ENCODE results near the gene SPSB3.

SPSB3 gene
- long read RNA-seq, donor 1, transcript SPSB3-208 (7 exons, 1,784 nt): major isoform, 21 of 166 reads
- long read RNA-seq, donor 1, transcript SPSB3-209 (6 exons, 1,628 nt): minor isoform, 9 of 166 reads
- long read RNA-seq, donor 1, transcript SPSB3-201 (6 exons, 1,449 nt): minor isoform, 7 of 166 reads
- long read RNA-seq, donor 1, partial matches to known transcripts: 107 of 166 reads
- long read RNA-seq, donor 1, other reads (novel, unspliced or antisense): 13 of 166 reads
- long read RNA-seq, donor 2, transcript SPSB3-208 (7 exons, 1,784 nt): major isoform, 8 of 71 reads
- long read RNA-seq, donor 2, partial matches to known transcripts: 39 of 71 reads
- long read RNA-seq, donor 2, other reads (novel, unspliced or antisense): 10 of 71 reads
- long read RNA-seq, donor 3, transcript SPSB3-208 (7 exons, 1,784 nt): major isoform, 8 of 12 reads
- long read RNA-seq, donor 3, partial matches to known transcripts: 0 of 12 reads
- long read RNA-seq, donor 3, other reads (novel, unspliced or antisense): 0 of 12 reads
- long read RNA-seq, donor 4, transcript SPSB3-208 (7 exons, 1,784 nt): major isoform, 12 of 33 reads
- long read RNA-seq, donor 4, transcript SPSB3-209 (6 exons, 1,628 nt): minor isoform, 8 of 33 reads
- long read RNA-seq, donor 4, transcript SPSB3-201 (6 exons, 1,449 nt): minor isoform, 5 of 33 reads
- long read RNA-seq, donor 4, partial matches to known transcripts: 0 of 33 reads
- long read RNA-seq, donor 4, other reads (novel, unspliced or antisense): 0 of 33 reads
- long read RNA-seq, donor 5, transcript SPSB3-201 (6 exons, 1,449 nt): major isoform, 7 of 20 reads
- long read RNA-seq, donor 5, transcript SPSB3-208 (7 exons, 1,784 nt): major isoform, 7 of 20 reads
- long read RNA-seq, donor 5, partial matches to known transcripts: 0 of 20 reads
- long read RNA-seq, donor 5, other reads (novel, unspliced or antisense): 0 of 20 reads
- long read RNA-seq, donor 6, transcript SPSB3-208 (7 exons, 1,784 nt): major isoform, 17 of 34 reads
- long read RNA-seq, donor 6, partial matches to known transcripts: 5 of 34 reads
- long read RNA-seq, donor 6, other reads (novel, unspliced or antisense): 0 of 34 reads
- long read RNA-seq, donor 7: 0 reads
- long read RNA-seq, donor 8, transcript SPSB3-208 (7 exons, 1,784 nt): major isoform, 9 of 102 reads
- long read RNA-seq, donor 8, transcript SPSB3-209 (6 exons, 1,628 nt): minor isoform, 7 of 102 reads
- long read RNA-seq, donor 8, partial matches to known transcripts: 41 of 102 reads
- long read RNA-seq, donor 8, other reads (novel, unspliced or antisense): 38 of 102 reads

- peak; percentile 81 for DNase-seq
Measured at GRCh38 chr16:1782408-1783264, at the start of gene SPSB3, which contains the start of gene NUBP2. Gene SPSB3 (minus strand): TSS chr16:1782571. CDS start chr16:1781483, 1,088 bp downstream. Gene NUBP2 (plus strand): TSS chr16:1782960. CDS start chr16:1783021, 61 bp downstream.

GRCh38 chr16:1831186-1832075, 49.1 kb upstream of the SPSB3 start:
- no peak for DNase-seq

DNA sequence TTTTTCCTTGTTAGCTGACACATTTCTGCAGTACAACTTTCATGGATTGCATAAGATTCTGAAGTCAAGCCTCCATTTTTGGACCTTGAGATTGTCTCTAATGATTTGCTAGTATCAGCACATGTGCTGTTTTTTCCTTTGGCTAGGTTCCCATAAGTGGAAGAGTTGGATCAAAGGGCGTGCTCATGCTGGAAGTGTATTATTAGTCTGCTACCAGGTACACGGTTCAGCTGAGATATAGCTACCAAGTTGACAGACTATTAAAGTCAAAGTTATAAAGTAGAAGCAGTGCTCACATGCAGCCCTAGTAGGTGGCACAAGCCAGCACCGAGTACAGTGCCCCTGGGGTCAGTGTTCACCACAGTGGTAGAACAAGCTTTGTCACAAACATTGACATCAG, 47.8 kb upstream of the SPSB3 start:
- no peak for DNase-seq

DNA sequence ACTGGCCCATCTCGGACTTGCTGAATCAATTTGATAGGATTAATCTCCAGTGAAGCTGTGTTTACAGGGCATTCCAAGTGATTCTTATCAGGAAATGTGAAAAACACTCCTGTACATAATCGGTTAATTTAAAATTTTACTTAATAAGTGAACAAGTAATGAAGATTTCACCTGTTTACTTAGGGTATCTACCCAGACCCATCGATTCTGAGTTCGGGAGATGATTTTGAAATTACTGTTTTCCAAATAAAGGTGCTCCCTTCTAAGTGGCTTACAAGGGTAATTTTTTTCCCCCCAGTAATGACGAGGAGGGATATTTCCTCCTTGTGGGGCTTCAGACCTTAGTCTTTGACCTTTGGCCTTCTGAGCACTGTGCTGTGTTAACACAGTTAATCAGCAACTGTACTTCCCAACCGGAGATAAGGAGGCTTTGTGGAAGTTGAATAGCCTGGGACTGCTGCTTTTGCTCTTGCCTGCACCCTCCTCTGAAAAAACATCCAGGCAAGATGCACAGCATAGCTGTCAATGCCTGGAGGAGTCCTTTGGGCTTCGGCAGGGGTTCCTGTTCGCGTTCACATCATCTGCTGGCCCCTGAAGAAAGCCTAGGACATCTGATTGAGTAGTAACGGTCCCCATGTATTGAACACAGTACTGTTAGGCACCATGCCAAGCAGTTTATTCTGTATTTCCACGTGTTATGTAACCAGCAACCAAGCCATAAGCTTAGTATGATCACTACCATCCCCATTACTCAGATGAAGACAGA, 46.5 kb upstream of the SPSB3 start:
- no peak for DNase-seq

- DNase-seq: peak; percentile 100
Measured at GRCh38 chr16:1826691-1827573, 44.6 kb upstream of the SPSB3 start, which contains the start of the genes FAHD1 and HAGH. Gene FAHD1 (plus strand): TSS chr16:1827206. CDS start chr16:1827239, 33 bp downstream. Gene HAGH (minus strand): TSS chr16:1826825. CDS start chr16:1826787, 38 bp downstream.

GRCh38 chr16:1825864-1826690, 43.7 kb upstream of the SPSB3 start:
- DNase-seq: peak; percentile 27

DNA sequence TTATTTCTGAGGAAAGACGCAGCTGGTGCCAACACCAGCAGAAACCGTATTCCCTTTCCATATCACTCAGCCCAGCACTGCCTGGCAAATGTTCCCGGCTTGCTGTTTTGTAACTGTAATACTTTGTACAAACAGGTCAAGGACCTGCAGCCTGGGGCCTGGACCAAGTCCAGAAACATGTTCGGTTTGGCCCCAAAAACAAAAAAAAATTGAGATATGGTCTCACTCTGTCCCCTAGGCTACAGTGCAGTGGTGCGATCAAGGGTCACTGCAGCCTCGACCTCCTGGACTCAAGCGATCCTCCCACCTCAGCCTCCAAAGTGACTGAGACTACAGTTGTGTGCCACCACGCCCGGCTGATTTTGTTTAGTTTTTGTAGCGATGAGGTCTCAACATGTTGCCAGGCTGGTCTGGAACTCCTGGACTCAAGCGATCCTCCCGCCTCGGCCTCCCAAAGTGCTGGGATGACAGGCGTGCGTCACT, 43.1 kb upstream of the SPSB3 start:
- no peak for DNase-seq

DNA sequence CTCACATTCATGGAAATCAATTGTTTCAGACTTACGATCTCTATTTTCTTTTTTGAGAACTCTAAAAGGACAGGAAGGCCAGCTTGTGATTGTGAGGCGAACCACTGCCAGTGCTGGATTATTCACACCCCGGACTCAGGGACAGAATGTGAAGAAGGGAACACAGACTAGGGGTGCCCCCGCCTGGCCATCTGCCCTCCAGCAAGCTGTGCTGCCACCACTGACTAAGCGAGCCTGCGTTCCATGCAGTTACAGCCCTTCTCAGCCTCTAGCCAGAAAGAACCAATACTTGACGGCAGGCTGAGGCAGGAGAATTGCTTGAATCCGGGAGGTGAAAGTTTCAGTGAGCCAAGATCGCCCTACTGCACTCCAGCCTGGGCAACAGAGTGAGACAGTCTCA, 41.5 kb upstream of the SPSB3 start:
- no peak for DNase-seq

- no peak for DNase-seq
Measured at GRCh38 chr16:1822801-1823200, 40.4 kb upstream of the SPSB3 start.

DNA sequence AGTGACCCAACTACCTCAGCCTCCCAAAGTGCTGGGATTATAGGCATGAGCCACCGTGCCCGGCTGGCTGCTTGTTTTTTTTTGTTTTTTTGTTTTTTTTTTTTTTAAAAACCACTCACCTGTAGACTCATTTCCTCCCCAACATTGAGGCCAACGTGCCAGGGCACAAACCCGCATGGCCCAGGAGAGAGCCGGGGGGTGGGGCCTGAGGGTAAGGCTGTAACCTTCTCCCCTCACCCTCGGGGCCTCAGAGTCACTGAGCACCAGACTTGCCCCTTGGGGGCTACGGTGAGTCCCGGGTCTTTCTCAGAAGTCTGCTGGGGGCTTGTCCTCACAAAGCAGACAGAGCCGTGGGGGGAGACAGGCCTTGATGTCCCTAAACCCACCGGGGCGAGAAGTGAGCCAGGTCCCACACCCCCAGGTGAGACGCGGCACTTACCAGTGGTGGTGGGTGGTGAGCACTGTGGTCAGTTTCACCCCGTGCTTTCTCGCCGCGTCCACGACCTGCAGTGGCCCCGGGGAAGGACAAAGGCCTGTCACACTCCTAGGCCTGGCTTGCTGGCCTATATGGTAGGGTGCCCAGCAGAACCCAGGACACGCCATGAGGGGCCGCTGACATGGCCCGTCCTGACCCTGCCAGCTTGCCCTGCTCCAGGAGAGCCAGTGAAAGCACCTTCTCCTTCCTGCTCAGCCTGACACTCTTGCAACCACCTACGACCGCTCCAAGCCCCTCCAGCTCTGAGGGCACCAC, 39.7 kb upstream of the SPSB3 start:
- no peak for DNase-seq

DNA sequence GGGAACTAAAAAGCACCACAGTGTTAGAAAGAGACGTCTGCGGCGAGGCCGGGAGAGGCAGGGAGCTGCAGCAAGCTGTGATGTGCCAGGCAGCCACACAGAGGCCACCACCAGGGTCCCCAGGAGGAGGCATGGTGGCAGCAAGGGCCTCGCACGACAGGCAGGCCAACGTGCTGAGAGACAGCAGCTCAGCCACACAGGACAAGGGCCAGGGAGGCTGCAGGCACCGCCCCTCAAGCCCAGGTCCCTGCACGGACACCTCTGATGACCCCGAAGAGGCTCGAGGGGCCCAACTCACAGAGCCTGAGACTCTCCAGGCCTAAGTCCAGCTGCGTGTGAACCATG, 38.5 kb upstream of the SPSB3 start:
- DNase-seq: no peak

DNA sequence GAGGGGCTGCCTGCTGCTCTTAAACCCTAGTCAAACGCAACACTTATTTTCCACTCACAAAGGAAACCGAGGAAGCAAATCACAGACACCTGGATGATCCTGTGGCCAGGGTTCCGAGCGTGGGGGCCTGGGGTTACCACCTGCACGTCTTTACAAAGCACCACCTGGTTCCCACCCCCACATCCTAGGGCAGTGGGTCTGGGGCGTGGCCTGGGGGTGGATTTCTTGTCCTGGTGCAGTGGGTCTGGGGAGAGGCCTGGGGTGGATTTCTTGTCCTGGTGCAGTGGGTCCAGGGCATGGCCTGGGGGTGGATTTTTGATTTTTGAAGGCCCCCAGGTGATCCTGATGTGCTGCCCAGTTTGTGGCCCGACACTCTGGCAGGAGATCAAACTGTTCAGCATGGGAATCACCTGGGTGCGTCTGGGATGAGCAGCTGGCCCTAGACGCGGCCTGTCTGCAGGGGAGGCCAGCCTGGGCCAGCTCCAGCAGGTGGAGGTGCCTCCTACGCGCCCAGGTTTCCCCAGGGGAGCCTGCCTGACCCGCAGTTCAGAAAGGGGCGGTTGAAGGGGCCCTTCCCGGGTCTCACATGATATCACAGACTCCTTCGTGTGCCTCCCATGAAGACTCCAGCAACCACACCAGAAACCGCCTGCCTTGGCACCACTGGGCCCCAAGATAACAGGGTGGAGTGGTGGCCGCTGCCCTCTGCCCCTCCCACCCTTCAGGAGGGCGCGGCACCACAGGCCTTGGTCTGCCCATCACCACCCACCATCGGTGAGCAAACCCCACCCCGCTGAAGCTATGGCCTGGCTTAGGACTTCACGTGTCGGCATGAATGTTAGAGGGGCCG, 38.0 kb upstream of the SPSB3 start:
- no peak for DNase-seq

DNA sequence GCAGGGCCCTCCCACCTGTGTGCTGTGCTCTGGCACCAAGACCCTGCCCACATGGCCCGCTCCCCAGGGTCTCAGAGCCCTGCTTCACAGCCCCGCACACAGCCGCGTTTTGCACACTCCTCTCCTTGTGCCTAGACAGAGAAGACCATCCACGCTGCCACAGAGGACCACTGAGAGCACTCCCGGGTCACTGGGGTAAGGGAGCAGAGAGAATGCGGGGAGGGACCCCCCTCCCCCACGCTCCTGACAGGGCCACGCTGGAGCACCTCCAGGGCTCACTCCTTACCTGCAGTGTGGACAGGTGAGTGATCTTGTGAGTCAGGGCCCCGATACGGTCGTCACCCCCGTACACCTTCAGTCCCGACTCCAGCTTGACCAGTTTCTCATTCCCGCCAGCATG, 37.2 kb upstream of the SPSB3 start:
- no peak for DNase-seq

DNA sequence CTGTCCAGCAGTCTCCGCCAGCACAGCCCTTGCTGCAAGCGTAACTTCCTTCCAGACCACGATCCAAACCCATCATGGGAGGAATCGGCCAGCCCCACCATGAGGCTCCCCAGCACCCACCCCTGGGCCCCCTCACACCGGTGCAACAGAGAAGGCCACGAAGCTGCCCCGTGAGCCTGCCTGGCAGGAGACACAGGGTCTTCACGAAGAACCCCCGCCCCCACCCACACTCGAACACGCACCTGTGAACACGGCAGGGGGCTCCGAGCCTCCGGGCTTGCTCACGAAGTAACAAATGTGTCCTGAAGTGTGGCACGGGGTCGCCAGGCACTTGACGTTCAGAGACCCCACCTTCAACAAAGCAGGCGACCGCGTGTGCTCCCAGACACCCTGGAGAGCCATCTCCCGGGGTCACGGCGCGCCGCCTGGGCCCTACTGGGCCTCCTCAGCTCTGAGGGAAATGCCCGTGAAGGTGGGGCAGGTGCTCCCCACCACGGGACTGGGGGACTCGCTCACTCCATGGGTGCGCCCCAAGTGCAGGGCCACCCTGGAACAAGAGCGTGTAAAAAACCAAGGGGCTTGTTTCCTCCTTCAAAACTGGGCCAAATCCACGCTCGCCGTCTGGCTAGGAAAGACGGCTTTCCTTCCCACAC, 36.6 kb upstream of the SPSB3 start:
- no peak for DNase-seq
